ENCODE measurements around the gene SEMA3D.

SEMA3D gene

GRCh38 chr7:85184599-85185423 is 2.0 kb downstream of the SEMA3D start:
- DNase-seq (ENCODE audit: low spot score) = no peak

- DNase-seq (ENCODE audit: low spot score) = no peak
These were observed 3.6 kb downstream of the SEMA3D start for GRCh38 chr7:85183296-85183695.

DNA sequence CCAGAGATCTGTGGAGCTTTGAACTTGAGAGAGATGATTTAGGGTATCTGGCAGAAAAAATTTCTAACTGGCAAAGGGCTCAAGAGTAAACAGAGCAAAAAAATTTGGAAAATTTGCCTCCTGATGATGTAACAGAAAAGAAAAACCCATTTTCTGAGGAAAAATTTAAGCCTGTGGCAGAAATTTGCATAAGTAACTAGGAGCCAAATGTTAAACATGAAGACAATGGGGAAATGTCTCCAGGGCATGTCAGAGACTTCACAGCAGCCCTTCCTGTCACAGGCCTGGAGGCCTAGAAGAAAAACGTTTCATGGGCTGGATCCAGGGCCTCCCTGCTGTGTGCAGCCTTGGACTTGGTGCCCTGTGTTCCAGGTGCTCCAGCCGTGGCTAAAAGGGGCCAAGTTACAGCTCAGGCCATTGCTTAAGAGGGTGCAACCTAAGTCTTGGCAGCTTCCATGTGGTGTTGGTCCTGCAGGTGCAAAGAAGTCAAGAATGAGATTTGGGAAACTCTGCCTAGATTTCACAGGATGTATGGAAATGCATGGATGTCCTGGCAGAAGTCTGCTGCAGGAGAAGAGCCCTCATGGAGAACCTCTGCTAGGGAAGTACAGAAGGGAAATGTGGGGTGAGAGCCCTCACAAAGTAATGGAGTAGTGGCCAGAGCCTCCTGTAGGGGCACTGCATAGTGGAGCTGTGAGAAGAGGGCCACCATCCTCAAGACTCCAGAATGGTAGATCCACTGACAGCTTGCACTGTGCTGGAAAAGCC is 8.1 kb downstream of the SEMA3D start:
- no peak for DNase-seq (ENCODE audit: low spot score)

- DNase-seq (ENCODE audit: low spot score) = no peak
These were observed 9.5 kb downstream of the SEMA3D start for GRCh38 chr7:85177316-85177715.

- DNase-seq (ENCODE audit: low spot score) = no peak
These were observed 10.7 kb downstream of the SEMA3D start for GRCh38 chr7:85176197-85176596.

DNA sequence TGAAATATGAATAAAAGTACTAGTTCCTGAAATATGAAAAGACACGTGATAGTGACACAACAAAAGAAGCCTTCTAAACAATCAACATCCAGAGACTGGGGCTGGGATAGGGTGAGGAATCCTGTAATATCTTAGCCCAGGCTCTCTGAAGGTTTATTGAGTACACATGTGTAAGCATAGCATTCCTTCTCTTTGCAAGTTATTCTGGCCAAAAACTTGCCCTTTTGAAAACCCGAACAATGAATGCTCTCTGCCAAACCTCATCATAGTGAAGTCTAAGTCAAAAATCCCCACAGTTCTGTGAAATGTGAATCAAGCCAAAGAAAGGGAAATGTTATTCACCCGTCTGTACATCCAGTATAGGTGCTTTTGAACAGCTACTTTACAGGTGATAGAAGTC is 11.6 kb downstream of the SEMA3D start:
- DNase-seq (ENCODE audit: low spot score) = no peak

- DNase-seq (ENCODE audit: low spot score) = no peak
These were observed 14.3 kb downstream of the SEMA3D start for GRCh38 chr7:85172530-85172941.

DNA sequence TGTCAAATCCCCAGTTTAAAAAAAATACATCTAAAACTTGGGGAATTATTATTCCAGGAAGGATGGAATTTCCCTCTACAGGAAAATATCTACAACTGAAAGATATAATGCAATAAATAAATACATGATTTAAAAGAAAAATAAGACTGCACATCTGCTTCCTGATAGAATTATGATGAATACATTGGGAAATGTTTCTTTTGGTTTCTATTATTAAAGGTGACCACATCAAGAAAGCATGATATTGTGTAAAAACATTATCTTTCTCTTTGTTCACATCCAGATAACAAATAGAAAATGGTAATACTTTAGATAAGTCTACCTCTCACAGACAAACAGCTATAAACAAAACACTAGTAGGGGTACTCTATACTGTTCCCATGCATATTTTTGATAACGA is 19.2 kb downstream of the SEMA3D start:
- DNase-seq (ENCODE audit: low spot score) = no peak

- no peak for DNase-seq (ENCODE audit: low spot score)
These were observed 21.6 kb downstream of the SEMA3D start for GRCh38 chr7:85165263-85165662.

DNA sequence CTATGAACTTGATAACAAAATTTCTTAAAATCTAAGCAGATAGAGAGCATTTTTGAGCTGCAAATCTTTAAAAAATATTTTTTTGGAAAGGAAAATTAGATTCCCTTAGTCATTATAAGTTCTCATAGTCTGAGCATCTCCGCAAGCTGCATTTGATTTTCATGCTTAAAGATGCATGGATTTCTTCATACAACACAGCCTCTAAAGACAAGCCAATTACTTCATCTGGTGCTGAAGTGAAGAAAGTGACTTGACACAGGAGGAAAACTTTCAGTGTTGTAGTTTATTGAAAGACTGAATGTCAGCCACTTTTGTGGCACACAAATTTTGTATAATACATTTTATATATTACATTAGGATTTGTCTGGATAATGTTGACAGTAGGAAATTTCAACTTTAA is 22.5 kb downstream of the SEMA3D start:
- DNase-seq (ENCODE audit: low spot score) = no peak

- no peak for DNase-seq (ENCODE audit: low spot score)
These were observed 24.1 kb downstream of the SEMA3D start for GRCh38 chr7:85162721-85163120.

GRCh38 chr7:85160223-85160622 is 26.6 kb downstream of the SEMA3D start:
- no peak for DNase-seq (ENCODE audit: low spot score)

DNA sequence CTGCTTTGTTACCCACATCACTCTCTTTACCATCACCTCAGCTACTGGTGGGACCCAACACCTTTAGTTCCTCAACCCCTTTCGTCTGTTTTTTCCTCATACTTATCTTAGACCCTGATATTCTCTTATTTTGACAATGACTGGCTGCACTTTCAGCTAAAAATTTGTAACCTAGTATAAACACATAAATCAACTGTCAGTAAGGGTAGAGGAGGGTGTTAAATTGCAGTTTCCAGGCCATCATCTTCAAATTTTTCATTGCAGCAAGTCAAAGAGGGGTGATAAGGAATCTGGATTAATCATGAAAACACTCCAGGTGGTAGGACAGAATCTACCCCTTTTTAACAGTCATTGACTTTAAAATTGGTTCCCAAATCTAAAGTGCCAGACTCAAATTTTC is 27.9 kb downstream of the SEMA3D start:
- DNase-seq (ENCODE audit: low spot score) = no peak

GRCh38 chr7:85156661-85157208 is 30.1 kb downstream of the SEMA3D start:
- DNase-seq (ENCODE audit: low spot score) = no peak

DNA sequence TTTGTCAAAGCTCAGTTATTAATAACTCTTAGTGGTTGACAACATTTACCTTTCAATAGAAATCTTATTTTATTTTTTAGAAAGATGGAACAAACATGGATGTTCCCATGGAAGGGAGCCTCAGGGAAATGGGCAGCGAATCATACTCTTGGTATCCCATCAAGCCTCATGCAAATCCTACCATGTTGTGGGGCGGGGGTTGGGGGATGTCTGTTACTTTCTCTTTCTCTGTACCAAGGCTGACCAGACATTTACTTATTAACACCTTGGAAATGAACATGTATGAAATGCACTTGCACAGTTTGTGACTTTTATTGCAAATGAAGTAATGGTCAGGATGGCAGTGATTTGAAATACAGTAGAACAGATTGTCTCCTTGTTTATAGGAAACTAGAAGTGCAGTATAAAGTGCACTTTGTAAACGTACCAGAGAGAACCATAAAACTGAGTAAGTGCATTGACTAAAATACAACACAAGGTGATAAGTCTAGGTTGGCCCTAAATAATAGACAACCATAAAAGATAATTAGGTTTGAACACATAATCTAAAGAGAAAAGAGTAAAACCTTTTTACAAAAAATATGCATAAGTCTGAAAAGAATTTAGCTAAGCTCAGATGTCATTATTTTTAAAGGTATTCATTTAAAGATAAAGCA is 32.4 kb downstream of the SEMA3D start:
- no peak for DNase-seq (ENCODE audit: low spot score)

DNA sequence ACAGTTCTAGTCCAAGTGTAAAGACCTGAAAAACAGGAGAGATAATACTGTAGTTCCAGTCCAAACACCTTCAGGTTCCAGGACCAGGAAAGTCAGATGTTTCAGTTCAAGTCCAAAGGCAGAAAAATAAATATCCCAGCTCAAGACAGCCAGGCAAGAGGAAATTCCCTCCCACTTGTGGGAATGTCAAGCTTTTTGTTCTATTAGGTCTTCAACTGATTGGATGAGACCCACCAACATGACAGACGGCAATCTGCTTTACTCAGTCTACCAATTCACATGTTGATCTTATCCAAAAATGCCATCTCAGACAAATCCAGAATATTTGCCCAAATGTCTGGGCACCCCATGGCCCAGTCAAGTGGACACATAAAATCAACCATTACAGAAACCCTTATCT is 33.1 kb downstream of the SEMA3D start:
- DNase-seq (ENCODE audit: low spot score) = no peak

DNA sequence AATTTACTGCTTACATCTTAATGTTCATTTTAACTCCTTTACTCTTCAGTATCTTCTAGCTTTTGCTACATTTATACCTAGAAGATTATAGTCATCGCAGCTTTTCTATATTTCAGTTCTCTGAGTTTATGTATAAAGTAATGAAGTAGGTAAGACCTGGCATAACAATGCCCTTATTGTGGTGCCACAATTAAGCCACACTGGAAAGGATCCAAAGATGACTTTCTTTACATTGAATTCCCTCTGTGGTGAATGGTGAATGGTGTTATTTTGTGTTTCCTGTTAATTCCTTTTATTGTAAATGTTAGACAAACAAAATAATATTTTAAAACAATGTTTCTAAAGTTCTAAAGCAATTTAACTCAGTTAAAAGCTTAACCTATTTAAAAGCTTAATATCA is 36.2 kb downstream of the SEMA3D start:
- no peak for DNase-seq (ENCODE audit: low spot score)

- DNase-seq (ENCODE audit: low spot score) = no peak
These were observed 42.1 kb downstream of the SEMA3D start for GRCh38 chr7:85144771-85145170.

DNA sequence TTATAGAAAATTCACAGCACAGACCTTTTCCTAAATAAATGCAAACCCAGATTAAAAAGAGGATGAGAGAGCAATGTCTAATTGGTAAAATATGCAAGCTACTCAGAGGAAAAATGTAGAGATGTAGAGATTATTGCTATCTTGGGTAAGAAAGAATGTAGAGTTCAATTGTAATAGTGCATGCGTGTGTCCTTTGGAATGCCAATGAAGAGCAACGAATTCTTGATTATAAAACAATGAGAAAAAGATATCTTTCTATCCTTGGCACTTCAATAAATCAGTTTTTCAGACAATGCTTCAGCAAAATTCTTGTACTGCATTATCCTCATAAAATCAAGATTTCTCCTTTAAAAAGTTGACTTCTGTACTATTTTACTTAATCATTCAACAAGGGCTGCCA is 50.9 kb downstream of the SEMA3D start:
- DNase-seq (ENCODE audit: low spot score) = no peak

GRCh38 chr7:85133560-85133959 is 53.3 kb downstream of the SEMA3D start:
- DNase-seq (ENCODE audit: low spot score) = no peak

DNA sequence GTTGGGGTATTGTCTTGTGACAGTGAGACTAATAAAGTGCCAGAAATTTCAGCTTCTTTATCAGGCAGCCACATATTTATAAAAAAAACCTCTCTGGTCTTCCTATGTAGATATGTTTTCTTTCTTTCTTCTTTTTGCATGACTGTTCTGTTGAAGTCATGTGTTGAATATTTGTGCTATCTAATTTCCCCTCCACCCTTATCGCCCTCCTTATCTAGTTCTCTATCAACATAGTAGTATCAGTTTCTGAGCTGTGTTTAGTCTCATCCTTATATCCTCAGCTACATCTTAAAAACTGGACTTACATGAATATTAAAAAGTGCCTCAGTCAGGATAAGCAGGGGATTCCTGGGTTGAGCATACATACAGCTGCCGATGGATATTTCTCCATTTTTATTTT is 53.9 kb downstream of the SEMA3D start:
- no peak for DNase-seq (ENCODE audit: low spot score)

- DNase-seq (ENCODE audit: low spot score) = no peak
These were observed 56.2 kb downstream of the SEMA3D start for GRCh38 chr7:85130702-85131101.

DNA sequence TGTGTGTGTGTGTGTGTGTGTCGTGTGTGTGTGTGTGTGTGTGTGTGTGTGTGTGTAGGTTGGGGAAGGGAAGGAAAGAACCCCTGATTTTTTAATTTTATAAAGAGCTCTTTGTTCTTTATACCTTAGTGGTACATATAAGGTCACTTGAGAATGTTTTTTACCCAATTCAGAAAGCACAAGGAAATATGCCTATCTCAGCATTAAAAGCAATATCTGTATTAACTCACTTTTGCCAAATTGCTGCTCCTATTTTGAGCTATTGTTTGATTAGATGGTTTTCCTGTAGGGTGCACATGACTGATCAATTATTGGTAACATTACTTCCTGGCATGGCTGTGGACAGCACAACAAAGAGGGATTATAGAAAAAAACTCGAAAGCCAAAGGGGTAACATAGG is 60.5 kb downstream of the SEMA3D start:
- DNase-seq (ENCODE audit: low spot score) = no peak
